GM23338 (cell line): ENCODE data around the gene WAPL.

Experiments
- CTCF ChIP-seq, 2 experiments: fragments of 200-600 bp in 1 of 2; sonication (generic) in 1 of 2; conservative IDR thresholded peaks; 2 replicates each; pipeline versions ENCODE4 v1.5.1 to v1.6.1; 2016 to 2017; ENCODE audit warnings: antibody characterized with exemption in 2 of 2, low read depth in 2 of 2, mild to moderate bottlenecking in 2 of 2, moderate library complexity in 1 of 2
- EZH2 ChIP-seq: fragments of 200-600 bp; sonication (generic); IDR thresholded peaks from one replicate; pipeline ENCODE4 v1.8.0; 2017; ENCODE audit warnings: antibody characterized with exemption, mild to moderate bottlenecking, low read depth; ENCODE audit not compliant: unreplicated experiment
- EZH2phosphoT487 ChIP-seq: fragments of 200-600 bp; sonication (generic); IDR thresholded peaks from one replicate; pipeline ENCODE4 v1.8.1; 2018; ENCODE audit warnings: antibody characterized with exemption; ENCODE audit not compliant: unreplicated experiment
- JUNB ChIP-seq: IDR thresholded peaks from one replicate; pipeline ENCODE4 v1.6.1; 2016; ENCODE audit warnings: antibody characterized with exemption; ENCODE audit not compliant: unreplicated experiment
- NANOG ChIP-seq: IDR thresholded peaks from 2 replicates; pipeline ENCODE4 v1.6.1; 2016; ENCODE audit warnings: antibody characterized with exemption, borderline replicate concordance
- POLR2AphosphoS5 ChIP-seq: IDR thresholded peaks from 2 replicates; pipeline ENCODE4 v1.6.1; 2016; ENCODE audit warnings: antibody characterized with exemption, low read depth
- REST ChIP-seq: IDR thresholded peaks from one replicate; pipeline ENCODE4 v1.6.1; 2018; ENCODE audit warnings: antibody characterized with exemption; ENCODE audit not compliant: unreplicated experiment
- ZNF114 ChIP-seq: fragments of 250-450 bp; sonication (Bioruptor Pico); IDR thresholded peaks from 2 replicates; pipeline ENCODE4 v1.5.0; 2020; ENCODE audit warnings: mild to moderate bottlenecking, moderate library complexity
- ZNF331 ChIP-seq: fragments of 250-450 bp; sonication (Bioruptor Pico); IDR thresholded peaks from 2 replicates; pipeline ENCODE4 v1.5.0; 2020; ENCODE audit warnings: low read depth, mild to moderate bottlenecking, moderate library complexity
- ZNF462 ChIP-seq: fragments of 250-450 bp; sonication (Bioruptor Pico); IDR thresholded peaks from 2 replicates; pipeline ENCODE4 v1.5.0; 2020; ENCODE audit warnings: mild to moderate bottlenecking, moderate library complexity

GRCh38 chr10:86451604-86451960 lies 70.0 kb downstream of the WAPL start:
- TF ChIP-seq CTCF (conservative IDR thresholded peaks at IDR 0.05; ENCODE audit: low read depth in 2 of 2) = no peak
- no peak for TF ChIP-seq EZH2
- TF ChIP-seq NANOG = no peak
- TF ChIP-seq POLR2AphosphoS5 = no peak
- TF ChIP-seq REST = no peak
- no peak for TF ChIP-seq JUNB
- TF ChIP-seq EZH2phosphoT487 = no peak
- no peak for TF ChIP-seq ZNF462 (CRISPR knock-in tag)
- no peak for TF ChIP-seq ZNF331
- TF ChIP-seq ZNF114 (CRISPR knock-in tag) = no peak
